Panc1 (cell line): Measurements from ENCODE around the gene TREML2.

Source experiments
- POLR2AphosphoS5 ChIP-seq: IDR thresholded peaks from 2 replicates; pipeline ENCODE4 v1.6.1; 2012; ENCODE audit warnings: mild to moderate bottlenecking, low read depth, low read length, moderate library complexity
- SIN3A ChIP-seq: IDR thresholded peaks from 2 replicates; pipeline ENCODE4 v1.6.1; 2012; ENCODE audit warnings: low read depth, mild to moderate bottlenecking, low read length, moderate library complexity, borderline replicate concordance; ENCODE audit not compliant: insufficient read depth
- TF ChIP-seq, protein P1 (sequence below): fragments of 450-650 bp; IDR thresholded peaks from 2 replicates; pipeline ENCODE4 v1.5.1; 2017; ENCODE audit warnings: mild to moderate bottlenecking
- TF ChIP-seq, protein P2 (sequence below), 2 experiments: IDR thresholded peaks; 2 replicates each; pipeline ENCODE4 v1.6.1; 2011 to 2012; ENCODE audit warnings: low read depth in 2 of 2, control low read depth in 1 of 2, low read length in 1 of 2, mild to moderate bottlenecking in 1 of 2, moderate library complexity in 1 of 2; ENCODE audit not compliant: insufficient read depth in 1 of 2

DNA sequence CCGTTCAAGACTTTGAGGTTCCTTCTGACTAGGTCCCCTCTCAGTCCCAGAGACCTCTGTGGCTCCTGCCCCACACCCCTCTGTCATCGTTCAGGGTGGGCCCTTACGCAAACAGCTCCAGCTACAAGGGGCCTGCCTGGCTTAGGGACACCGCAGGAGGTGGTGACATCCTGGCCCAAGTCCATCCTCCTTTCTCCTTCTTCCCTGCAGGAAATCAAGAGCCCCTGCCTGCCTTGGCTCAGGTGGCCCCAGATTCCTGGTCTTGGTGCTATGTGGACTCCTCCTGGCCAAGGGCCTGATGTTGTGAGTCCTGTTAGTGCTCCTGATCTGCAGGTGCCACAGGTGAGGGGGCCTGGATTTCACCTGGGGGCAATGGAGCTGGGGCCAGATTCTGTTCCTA lies 35.3 kb upstream of the TREML2 start:
- TF ChIP-seq, protein P1, sequence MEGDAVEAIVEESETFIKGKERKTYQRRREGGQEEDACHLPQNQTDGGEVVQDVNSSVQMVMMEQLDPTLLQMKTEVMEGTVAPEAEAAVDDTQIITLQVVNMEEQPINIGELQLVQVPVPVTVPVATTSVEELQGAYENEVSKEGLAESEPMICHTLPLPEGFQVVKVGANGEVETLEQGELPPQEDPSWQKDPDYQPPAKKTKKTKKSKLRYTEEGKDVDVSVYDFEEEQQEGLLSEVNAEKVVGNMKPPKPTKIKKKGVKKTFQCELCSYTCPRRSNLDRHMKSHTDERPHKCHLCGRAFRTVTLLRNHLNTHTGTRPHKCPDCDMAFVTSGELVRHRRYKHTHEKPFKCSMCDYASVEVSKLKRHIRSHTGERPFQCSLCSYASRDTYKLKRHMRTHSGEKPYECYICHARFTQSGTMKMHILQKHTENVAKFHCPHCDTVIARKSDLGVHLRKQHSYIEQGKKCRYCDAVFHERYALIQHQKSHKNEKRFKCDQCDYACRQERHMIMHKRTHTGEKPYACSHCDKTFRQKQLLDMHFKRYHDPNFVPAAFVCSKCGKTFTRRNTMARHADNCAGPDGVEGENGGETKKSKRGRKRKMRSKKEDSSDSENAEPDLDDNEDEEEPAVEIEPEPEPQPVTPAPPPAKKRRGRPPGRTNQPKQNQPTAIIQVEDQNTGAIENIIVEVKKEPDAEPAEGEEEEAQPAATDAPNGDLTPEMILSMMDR = no peak
- TF ChIP-seq POLR2AphosphoS5 = no peak
- TF ChIP-seq, protein P2, sequence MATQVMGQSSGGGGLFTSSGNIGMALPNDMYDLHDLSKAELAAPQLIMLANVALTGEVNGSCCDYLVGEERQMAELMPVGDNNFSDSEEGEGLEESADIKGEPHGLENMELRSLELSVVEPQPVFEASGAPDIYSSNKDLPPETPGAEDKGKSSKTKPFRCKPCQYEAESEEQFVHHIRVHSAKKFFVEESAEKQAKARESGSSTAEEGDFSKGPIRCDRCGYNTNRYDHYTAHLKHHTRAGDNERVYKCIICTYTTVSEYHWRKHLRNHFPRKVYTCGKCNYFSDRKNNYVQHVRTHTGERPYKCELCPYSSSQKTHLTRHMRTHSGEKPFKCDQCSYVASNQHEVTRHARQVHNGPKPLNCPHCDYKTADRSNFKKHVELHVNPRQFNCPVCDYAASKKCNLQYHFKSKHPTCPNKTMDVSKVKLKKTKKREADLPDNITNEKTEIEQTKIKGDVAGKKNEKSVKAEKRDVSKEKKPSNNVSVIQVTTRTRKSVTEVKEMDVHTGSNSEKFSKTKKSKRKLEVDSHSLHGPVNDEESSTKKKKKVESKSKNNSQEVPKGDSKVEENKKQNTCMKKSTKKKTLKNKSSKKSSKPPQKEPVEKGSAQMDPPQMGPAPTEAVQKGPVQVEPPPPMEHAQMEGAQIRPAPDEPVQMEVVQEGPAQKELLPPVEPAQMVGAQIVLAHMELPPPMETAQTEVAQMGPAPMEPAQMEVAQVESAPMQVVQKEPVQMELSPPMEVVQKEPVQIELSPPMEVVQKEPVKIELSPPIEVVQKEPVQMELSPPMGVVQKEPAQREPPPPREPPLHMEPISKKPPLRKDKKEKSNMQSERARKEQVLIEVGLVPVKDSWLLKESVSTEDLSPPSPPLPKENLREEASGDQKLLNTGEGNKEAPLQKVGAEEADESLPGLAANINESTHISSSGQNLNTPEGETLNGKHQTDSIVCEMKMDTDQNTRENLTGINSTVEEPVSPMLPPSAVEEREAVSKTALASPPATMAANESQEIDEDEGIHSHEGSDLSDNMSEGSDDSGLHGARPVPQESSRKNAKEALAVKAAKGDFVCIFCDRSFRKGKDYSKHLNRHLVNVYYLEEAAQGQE (IDR thresholded peaks at IDR 0.05; ENCODE audit: insufficient read depth in 1 of 2, low read depth in 2 of 2, low read length in 1 of 2) = no peak
- no peak for TF ChIP-seq SIN3A
